Measurements from ENCODE around the gene AGRP. TPM values are rescaled to one million over a fixed set of nuclear protein-coding genes. Genes with fewer than 3 reads are reported as not detected.

AGRP gene
- total RNA-seq, 1 donor from 2014 or later: not detected

DNA sequence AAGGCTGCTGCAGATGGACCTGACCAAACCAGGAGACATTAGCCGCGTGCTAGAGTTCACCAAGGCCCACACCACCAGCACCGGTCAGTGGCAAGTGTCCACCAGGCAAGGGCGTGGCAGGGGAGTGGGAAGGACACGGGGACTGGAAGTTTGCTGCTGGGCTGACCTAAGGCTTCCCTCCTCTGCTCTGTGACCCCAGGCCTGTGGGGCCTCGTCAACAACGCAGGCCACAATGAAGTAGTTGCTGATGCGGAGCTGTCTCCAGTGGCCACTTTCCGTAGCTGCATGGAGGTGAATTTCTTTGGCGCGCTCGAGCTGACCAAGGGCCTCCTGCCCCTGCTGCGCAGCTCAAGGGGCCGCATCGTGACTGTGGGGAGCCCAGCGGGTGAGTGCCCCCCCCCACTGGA is 47.6 kb downstream of the AGRP start:
- DNase-seq (no peak), ATAC-seq (no peak)
- intact Hi-C loops (cut with micrococcal nuclease): no loop called here

DNA sequence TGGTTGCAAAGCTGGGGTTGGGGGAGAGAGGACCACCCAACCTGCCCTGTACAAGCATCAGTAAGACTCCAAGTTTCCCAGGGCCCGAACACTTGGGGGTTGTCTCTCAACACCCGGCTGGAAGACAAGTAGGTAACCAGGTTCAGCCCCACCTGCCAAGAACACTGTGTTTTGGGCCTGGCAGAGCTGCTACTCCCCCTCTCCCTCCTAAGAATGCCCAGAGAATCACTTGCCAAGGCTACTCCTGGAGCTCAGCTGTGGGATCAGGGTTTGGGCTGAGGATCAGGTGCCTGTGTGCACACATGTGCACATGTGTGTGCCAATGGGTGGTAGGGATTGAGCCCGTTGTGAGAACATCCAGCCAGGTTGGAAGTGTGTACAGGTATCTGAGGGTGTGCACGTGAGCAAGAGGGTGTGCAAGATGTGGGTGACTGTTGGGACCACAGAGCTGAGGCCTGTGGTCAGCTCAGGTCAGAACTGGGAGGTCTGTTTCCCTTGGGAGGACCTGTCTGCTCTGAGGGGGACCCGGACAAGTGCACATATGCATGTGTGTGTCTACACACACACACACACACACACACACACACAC is 50.1 kb downstream of the AGRP start:
- DNase-seq (no peak), ATAC-seq (no peak)
- intact Hi-C loops (cut with micrococcal nuclease): no loop called here

Other genes with a start within 250 kb of the AGRP start
- 14.5 TPM for gene FHOD1, start 236.1 kb downstream of the AGRP start, total RNA-seq
- gene SLC9A5, start 234.6 kb downstream of the AGRP start, total RNA-seq: 1.2 TPM
- 1.5 TPM for gene PLEKHG4, start 204.0 kb downstream of the AGRP start, total RNA-seq
- gene KCTD19, start 156.8 kb downstream of the AGRP start, total RNA-seq: not detected
- gene LRRC36, start 156.7 kb downstream of the AGRP start, total RNA-seq: not detected
- gene TPPP3, start 90.0 kb downstream of the AGRP start, total RNA-seq: 8.9 TPM
- 3.5 TPM for gene ZDHHC1, start 67.1 kb downstream of the AGRP start, total RNA-seq
- gene HSD11B2, start 52.4 kb downstream of the AGRP start, total RNA-seq: 0.89 TPM
- gene ATP6V0D1, start 2.4 kb downstream of the AGRP start, total RNA-seq: 66.6 TPM
- gene RIPOR1, start 45.3 kb upstream of the AGRP start, total RNA-seq: 76.1 TPM
- gene CTCF, start 79.0 kb upstream of the AGRP start, total RNA-seq: 32.8 TPM
- 0.94 TPM for gene CARMIL2, start 161.6 kb upstream of the AGRP start, total RNA-seq
- 7.8 TPM for gene ACD, start 176.7 kb upstream of the AGRP start, total RNA-seq
- 3.7 TPM for gene PARD6A, start 177.4 kb upstream of the AGRP start, total RNA-seq
- gene ENKD1, start 183.2 kb upstream of the AGRP start, total RNA-seq: 9.8 TPM
- 2.2 TPM for gene C16orf86, start 183.3 kb upstream of the AGRP start, total RNA-seq
- 8.1 TPM for gene GFOD2, start 235.8 kb upstream of the AGRP start, total RNA-seq

All from left ventricle myocardium superior (tissue), 1 donor.